NCI-H2227 (cell line): Measurements from ENCODE around the gene CBX4.

Experiments
- DNase-seq: peaks from one replicate; lab custom pipeline; 2025; ENCODE audit not compliant: unreplicated experiment; lab: John Stamatoyannopoulos, UW

CBX4 gene

DNA sequence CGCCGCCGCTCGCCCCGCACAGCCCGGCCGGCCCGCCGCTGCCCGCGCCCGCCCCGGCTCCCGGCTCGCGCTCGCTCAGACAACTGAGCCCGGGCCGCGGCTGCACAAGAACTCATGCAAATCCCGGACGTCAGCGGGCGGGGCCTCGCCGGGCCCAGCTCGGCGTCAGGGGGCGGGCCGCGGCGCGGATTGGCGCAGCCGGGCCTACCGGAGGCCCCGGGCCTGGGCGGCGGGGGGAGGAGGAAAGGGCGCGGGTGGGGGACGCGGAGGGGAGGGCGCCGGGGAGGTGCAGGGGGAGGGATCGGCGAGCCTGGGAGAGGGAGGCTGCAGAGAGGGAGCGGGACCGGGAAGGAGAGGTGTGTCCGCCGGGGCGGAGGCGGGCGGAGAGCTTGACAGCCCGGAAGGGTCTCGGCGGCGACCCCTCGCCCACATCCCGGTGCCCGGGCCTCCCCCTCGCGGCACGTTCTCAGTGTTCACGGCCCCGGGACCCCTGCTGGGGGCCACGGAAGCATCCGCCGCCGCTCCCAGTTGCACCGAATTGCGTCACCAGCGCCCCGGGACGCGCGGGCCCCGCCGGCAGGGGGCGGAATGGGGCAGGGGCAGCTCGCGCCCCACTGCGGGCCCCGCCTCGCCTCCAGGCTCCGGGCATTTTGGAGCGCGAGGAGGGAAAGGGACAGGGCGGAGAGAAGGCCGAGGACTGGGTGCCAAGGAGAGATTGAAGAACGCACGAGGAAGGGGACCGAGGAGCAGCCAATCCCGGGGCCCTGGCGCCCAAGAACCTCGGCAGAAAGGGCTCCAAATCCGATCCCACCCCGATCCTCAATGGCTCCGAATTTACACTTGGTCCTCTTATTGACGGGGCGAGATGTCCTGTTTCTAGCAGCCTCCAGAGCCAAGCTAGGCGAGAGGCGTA lies at the start of gene CBX4:
TSS of gene CBX4 (minus strand) at position 85 of the 913 bp plus-strand sequence. CDS start 189 bp downstream, outside the sequence.
- DNase-seq, result peak; percentile 97

DNA sequence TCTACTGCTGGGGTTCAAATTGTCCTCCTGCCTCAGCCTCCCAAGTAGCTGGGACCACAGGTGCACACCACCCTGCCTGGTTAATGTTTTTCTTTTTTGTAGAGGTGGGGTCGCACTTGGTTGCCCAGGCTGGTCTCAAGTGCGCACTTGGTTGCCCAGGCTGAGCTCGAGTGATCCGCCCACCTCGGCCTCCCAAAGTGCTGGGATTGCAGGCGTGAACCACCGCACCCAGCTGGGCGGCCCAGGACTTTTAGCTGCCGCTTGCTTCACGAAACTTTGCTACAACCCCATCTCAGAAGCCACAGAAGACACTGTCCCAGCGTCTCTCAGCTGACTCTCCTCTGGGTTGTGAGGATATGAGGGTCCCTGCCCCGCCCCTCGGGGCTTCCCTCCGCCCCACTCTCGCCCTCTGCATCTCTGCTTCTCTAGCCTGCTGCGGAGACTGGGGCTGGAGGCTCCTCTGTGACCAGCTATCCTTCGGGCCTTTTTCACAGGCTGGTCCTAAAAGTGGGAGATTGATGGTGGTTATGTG lies 48.8 kb upstream of the CBX4 start:
- DNase-seq, result no peak

DNA sequence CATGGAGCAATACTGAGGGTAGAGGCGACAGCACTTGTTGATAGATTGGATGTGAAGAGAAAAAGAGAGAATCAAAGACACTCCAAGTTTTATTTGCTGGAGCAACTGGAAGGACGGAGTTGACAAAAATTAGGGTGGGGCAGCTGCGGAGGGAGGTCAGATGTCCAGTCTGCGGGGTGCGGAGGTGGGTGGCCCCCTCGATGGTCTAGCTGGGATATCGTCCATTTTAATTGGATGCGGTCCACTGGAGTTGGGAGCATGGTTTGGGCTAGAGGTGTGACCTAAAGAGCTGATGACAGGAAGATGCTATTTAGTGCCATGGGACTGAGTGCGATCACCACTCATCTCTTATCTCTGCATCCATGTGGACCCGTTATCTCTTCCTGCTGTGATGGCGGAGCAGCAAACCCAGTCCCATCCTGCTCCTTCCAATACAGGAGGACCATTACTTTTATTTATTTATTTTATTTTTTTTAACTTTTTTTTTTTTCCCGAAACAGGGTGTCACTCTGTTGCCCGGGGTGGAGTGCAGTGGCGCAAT lies 48.3 kb upstream of the CBX4 start:
- DNase-seq, result no peak

DNA sequence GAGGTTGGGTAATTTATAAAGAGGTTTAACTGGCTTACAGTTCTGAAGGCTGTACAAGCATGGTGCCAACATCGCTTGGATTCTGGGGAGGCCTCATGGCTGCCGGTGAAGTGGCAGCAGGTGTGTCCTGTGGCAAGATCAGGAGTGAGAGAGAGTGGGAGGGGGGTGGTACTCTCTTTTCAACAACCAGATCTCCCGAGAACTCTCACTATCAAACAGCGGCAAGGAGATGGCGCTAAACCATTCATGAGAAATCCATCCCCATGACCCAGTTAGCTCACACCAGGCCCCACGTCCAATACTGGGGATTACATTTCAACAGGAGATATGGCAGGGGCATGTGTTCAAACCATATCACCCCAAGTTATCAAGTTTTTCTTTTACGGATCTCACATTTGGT lies 44.0 kb upstream of the CBX4 start:
- DNase-seq, result no peak

DNA sequence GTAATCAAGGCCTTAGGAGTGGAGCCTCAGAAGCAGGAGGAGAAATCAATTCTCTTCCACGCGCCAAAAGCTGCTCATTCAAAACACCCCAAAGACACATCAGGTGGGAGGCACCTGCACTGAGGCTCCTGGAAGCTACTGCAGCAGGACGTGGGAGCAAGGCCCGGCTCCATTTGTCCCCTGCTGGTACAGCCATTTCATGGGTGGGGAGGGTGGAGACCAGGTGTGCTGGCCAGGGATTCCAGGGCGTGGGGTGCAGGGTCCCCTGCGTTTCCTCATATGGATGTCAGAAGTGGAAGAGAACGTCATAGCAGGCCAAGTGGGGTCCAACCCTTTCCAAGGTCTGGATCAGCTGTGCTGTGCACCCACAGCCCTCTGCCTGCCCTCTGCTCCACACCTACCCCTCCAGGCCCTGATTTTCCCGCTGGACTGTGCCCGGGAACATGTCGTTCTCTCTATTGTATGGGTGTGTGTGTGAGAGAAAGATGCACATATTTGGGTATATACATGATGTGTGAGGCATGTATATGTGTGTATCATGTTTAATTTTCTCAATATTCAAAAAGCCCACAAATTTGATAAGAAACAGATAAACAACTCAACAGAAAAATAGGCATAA lies 39.2 kb upstream of the CBX4 start:
- DNase-seq, result no peak

DNA sequence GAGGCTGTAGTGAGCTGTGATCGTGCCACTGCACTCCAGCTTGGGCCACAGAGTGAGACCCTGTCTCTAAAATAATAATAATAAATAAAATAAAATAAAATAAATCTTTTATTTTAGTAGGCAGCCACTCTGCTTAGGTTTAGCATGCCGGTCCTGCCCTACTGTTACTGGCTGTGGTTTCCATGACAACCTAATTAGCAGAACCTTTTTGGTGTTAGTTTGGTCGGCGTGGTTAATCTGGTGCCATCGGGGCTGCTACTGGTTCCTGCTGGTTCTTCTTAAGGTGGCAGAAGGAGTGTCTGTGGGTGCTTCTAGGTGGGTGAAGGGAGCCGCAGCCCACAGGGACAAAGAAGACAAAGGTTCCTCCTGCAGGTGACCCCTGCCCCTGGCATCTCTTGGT lies 37.8 kb upstream of the CBX4 start:
- DNase-seq, result no peak

DNA sequence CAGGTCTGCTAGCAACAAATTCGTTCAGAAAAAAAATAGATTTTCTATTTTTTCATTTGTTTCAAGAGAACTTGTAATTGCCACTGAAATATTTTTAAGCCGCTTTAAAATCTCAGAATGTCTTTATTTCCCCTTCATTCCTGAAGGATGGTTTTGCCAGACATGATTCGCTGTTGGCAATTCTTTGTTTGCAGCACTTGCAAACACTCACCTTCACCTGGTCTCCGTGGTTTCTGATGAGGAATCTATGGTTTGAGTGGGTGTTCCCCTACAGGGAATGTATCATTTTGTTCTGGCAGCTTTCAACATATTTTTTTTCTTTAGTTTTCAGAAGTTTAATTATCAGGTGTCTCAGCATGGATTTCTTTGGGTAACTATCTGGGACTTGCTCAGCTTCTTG lies 36.3 kb upstream of the CBX4 start:
- no peak for DNase-seq

DNA sequence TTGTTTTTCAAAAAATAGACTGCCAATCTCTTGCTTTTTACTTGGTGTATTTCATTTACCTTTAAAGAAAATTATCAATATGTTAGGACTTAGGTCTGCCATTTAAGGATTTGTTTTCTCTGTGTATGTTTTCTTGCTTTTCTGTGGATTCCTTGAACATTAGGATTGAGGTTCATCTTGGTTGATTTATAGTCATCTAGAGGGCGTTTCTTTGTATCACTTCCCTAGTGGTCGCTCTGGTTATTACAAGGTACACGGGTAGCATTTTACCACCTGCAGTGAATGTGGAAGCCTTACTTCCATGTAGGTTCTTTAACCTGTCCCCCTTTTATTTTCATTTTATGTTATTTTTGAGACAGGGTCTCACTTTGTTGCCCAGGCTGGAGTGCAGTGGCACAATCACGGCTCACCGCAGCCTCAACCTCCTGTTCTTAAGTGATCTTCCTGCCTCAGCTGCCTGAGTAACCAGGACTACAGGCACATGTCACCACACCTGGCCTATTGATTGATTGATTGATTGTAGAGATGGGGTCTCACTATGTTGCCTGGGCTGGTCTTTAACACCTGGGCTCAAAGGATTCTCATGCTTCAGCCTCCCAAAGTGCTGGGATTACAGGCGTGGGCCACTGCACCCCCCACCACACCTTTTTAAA lies 35.2 kb upstream of the CBX4 start:
- peak; percentile 58 for DNase-seq

DNA sequence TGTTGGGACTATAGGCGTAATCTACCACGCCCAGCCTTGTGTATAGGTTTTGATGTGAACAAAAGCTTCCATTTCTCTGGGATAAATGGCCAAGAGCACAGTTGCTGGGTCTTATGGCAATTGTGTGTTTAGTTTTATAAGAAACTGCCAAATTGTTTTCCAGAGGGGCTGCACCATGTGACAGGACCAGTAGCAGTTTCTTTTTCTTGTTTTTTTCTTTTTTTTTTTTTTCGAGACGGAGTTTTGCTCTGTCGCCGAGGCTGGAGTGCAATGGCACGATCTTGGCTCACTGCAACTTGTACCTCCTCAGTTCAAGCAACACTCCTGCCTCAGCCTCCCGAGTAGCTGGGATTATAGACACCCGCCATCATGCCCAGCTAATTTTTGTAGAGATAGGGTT lies 34.3 kb upstream of the CBX4 start:
- DNase-seq, result no peak

DNA sequence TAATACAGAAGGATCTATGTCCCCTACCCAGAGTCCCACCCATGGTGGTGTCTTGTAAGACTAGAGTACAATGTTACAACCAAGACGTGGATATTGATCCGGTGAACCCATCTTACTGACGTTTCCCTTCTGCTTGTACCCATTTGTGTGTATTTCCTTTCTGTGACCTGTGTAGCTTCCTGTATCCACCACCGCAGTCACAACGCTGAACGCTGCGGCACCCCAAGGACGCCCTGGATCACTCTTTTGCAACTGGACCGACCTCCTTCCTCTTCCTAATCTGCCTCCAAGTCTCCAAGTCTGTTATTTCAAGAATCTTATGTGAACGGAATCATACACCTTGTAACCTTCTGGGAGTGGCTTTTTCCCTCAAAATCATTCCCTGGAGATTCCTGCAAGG lies 33.5 kb upstream of the CBX4 start:
- DNase-seq, result no peak

DNA sequence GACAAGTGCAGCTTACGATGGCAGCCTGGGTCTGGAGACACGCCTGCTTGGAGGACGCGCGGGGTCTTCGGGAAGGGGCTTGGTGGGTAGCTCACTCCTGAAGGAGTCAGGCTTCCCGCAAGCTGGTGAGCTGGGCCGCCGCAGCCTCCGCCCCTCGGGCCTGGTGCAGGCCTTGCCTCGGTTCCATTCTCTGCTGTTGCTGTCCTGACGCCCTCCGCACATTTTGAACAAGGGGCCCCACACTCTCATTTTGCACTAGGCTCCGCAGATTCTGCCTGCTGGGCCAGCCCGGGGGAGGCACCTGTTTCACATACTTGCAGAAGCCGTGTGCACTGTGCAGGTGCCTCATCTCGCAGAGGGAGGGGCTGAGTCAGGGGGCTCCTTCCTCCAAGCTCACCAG lies 31.9 kb upstream of the CBX4 start:
- DNase-seq, result no peak

DNA sequence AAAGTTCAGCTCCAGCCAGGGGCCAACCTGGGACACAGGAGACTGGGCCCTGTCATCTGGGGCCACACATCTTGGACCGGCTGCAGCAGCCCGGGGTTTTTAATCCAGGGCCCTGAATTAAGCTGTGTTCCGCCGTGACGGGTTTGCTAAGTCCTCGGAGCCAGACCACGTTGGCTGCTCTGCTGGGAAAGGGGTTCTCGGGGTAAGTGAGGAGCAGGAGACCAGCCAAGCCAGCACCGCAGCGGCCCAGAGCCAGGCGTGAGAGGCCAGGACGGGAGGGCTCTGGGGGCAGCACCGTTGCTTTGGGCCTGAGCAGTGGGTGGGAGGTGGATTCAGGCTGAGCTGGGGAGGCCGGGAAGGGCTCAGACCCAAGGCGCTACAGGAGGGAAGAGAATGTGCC lies 31.3 kb upstream of the CBX4 start:
- no peak for DNase-seq

DNA sequence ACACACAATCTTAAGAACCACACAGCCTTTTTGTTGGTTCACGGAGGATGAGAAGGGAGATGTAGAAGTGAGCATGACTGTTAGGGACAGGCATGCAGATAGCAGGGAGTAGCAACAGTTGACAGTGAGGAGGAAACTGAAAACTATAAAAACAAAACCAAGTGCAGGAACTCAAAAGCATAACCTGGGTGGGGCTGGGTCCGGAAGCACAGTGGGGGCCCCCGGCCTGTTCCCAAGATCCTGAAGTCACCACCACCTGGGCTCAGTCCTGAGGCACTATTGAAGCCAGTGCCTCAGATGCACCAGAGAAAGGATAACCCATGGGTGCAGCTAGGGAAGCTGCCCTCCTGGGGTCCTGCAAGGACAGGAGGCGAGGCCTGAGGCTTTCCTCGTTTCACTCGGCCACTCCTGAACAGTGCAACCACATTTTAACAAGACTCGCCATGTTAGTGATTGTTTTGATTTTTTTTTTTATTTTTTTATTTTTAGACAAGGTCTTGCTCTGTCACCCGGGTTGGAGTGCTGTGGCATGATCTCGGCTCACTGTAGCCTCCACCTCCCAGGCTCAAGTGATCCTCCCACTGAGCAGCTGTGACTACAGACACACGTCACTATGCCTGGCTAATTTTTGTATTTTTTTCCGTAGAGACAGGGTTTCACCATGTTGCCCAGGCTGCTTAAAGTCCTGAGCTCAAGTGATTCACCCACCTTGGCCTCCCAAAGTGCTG lies 27.7 kb upstream of the CBX4 start:
- DNase-seq, result no peak

DNA sequence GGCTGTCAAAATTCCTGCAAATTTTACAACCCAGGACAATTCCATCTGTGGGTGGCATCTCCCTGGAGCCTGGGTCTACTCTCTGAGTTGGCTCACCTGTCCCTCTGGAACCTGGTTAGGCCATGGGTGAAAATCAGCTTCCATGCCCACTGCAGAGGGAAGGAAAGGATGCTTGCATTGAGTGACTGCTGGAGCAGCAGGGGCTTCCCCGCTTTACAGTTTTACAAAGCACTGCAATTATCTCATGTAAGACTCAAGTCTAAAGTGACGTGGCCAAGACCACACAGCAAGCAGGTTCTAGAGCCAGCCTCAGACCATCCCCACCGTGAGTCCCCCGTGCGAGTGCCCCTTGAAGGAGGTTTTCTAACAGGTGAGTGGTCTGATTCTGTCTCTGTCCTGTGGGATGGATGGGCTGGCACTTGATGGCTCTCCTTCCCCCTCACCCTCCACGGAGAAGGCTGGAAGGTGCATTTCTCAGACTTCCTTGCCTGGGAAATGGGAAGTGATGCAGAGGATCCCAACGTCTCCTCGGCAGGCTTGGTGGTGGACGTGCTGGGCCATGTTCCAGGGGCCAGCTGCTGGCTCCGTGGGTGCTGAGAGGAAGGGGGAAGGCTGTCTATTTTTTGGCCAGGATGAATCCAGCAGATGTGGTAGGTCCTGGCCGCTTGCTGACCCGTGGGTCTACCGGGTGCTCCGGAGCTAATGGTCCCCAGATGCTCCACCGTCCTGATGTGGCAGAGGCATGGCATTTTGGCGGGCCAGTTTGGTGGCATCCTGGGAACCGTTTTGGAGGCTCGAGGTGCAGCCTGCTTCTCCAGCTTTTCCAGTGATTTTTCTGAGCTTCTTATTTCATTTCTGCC lies 26.3 kb upstream of the CBX4 start:
- DNase-seq, result no peak

DNA sequence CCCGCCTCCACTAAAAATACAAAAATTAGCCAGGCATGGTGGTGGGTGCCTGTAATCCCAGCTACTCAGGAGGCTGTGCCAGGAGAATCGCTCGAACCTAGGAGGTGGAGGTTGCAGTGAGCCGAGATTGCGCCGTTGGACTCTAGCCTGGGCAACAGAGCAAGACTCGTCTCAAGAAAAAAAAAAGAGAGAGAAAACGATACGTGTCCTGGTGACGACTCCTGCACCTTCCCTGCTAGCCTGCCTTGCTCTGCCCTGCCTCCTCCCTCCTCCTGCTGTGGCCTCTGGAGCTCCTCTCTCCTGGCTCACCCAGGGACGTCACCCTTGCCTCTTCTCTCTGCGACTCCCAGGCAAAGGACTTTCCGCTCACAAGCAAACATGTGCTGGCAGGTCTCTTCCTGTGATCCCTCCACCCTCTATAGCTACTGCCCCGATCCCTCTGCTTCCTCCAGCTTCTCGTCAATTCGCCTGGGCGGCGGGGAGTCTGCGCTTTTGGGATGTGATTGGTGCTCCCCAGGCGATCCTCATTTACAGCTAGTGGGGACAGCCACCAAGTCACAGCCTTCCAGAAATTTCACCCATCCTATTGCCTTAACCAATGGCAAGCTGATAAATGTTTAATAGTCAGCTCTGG lies 25.5 kb upstream of the CBX4 start:
- no peak for DNase-seq

DNA sequence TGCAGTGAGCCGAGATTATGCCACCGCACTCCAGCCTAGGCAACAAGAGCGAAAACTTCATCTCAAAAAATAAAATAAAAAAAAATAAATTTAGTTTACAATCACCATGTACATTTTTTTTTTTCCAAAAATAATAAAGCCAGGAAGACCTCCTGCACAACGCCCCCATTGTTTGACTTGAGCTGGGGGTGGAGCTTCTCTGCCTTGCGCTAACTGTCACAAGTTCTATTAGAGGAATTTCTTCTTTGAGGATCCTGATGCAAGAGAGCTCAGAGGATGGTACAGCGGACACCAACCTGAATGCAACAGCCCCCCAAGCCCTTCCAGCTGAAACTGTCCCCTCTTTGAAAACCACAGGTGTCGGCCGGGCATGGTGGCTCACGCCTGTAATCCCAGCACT lies 24.9 kb upstream of the CBX4 start:
- no peak for DNase-seq

DNA sequence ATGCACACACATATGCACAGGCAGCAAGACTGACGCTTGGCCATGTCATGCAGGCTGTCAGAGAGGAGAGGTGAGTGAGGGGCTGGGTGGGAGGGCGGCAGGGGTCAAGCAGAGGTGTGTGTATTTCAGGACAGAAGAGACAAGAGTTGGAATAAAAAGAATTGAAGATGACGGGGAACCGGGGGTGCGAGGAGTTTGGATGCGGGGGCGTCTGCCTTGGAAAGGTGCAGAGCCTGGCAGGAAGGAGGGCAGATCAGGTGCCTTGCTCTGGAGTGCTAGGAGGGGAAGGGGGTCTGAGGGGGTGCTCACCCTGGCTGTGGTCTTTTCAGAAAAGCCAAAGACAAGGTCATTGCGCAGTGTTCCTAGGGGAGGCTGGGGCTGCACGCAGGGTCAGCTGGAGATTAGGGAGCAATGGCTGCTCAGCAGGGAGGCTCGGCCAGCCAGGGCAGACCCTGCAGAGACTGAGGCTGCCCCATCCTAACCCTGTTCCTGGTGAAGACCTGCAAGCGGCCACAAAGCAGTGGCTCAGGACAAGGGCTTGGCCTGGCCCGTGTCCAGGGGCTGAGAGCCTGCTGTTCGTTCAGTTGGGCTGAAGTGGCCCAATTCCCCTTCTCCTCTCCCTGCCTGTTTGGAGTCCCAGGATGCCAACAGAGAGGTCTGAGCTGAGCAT lies 23.7 kb upstream of the CBX4 start:
- no peak for DNase-seq

DNA sequence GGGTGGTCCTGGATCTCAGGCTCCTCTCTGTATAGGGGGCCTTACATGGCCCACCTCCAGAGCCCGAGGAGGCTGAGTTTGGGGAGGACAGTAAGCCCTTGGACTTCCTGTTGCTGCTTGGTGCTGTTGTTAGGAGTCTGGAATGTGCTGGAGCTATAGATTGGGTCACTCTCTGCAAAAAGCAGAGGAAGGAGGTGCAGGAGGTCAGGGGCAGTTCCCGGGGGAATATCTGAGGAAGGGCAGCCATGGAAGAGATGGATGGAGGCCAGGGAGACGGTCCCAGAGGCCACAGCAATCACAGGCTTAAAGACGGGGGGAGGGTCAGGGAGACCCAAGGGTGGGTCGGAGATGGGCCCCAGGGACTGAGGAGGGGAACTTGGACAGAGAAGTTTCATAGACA lies 23.0 kb upstream of the CBX4 start:
- no peak for DNase-seq
